ENCODE measurements around the gene NKTR.
"Not testable (repeated sequence)": the region's sequence is repeated elsewhere in the genome, so short reads cannot be mapped to it uniquely, and the experiment has no call there.

Gene NKTR

DNA sequence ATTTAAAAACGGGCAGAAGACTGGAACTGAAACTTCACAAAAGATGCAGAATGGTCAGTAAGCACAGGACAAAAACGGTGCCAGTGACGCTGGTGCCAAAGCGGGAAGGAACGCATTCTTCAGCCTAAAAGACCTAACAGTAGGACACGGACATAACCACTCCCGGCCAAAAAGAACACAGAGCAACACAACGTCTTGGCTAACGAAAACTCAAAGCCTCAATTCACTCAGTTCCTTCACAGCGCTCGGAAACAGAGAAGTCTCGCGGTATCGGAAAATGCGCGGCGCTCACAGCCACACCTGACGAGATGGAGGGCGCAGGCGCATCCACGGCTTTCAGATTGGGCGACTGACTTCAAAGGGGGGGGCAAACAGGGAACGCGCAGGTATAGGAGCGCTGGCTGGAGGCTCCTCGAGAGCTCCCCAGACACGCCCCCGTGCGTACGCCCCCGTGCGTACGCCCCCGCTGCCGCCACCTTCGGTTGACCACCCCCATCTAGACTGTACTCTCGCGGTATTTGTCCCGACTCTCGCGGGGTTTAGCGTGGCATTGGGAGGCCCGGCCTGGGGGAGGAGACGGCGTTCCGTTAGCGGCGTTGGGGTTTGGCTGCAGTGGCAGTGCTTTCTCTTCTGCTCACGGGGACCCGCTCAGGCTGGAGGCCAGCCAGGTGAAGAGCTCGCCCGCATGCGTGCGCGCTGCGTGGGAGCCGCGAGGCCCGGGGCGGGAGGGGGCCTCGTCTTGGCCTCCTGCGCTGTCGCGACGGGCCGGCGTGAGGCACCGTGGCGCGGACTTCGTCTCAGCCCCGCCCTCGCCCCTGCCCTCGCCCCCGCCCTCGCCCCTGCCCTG, at the start of gene NKTR:
TSS of gene NKTR (plus strand) at position 576 of the 847 bp plus-strand sequence. CDS start 321 bp downstream, outside the sequence.
- DNase-seq: peak; percentile 99 to 100

DNA sequence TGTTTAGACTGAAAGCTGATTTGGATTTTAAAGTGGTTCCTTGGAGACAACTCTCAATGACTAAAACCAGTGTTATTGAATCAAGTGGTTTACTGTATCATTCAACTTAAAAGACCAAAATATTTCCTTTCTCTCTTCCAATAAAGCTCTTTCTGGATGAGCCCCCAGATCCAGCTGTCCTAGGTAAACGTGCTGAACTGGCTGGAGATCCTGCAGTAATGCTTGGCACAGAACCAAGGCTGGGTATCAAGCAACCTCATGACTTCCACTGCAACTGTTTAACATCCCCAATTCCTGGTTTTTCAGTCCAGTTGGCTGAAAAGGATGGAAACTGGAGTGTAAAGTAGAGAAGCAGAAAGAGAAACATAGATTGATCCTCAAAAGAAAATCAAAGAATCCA, 47.7 kb upstream of the NKTR start:
- DNase-seq: no peak

DNA sequence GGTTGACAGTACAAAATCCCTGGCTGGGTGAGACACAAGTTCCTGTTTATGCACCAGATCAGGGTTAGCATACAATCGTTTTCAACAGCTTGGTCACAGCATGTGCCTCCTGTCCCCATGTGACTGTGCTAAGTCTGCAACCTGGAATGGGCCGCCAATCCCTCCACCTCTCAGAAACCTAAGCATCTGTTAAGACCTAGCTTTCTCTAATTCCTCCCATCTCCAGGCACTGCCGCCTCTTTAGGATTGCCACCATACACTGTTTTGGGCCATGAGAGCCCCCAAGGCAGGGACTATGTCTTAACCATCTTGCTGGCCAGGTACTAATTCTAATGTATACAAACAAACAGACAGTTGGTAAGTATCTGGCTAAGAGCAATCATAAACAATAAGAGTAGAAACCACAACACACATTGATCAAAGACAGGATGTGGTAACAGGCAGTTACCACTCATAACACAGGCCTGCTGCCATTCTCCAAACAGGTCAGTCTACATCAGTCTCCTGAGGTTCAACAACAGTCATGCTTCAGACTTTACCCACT, 44.3 kb upstream of the NKTR start:
- peak in 1 of 2 experiments; percentile 10 for DNase-seq

DNA sequence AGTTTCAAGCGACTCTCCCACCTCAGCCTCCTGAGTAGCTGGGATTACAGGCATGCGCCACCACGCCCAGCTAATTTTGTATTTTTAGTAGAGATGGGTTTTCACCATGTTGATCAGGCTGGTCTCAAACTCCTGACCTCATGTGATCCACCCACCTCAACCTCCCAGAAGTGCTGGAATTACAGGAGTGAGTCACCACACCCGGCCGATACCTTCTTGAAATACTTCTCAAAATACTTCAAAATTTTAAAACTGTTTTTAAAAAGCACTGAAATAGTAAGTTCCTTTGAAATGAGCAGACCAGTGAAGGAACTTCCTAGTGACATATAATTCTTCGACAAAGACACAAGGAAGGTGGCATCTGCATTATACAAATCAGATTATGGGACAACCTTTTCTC, 43.7 kb upstream of the NKTR start:
- not testable (repeated sequence) for DNase-seq

DNA sequence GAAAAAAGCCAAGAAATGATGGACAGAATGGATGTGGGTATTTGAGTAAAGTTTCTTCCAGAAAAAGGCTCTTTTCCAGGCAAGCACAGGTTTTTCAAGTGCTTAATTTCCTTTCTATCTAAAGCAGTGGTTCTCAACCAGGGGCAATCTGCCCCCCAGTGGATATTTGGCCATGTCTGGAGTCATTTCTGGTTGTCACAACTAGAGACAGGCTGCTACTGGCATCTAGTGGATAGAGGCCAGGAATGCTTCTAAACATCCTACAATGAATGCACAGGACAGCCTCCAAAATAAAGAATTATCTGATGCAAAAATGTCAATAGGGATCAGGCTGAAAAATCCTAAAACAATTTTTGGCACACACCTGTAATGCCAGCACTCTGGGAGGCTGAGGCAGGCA, 42.6 kb upstream of the NKTR start:
- no peak for DNase-seq

DNA sequence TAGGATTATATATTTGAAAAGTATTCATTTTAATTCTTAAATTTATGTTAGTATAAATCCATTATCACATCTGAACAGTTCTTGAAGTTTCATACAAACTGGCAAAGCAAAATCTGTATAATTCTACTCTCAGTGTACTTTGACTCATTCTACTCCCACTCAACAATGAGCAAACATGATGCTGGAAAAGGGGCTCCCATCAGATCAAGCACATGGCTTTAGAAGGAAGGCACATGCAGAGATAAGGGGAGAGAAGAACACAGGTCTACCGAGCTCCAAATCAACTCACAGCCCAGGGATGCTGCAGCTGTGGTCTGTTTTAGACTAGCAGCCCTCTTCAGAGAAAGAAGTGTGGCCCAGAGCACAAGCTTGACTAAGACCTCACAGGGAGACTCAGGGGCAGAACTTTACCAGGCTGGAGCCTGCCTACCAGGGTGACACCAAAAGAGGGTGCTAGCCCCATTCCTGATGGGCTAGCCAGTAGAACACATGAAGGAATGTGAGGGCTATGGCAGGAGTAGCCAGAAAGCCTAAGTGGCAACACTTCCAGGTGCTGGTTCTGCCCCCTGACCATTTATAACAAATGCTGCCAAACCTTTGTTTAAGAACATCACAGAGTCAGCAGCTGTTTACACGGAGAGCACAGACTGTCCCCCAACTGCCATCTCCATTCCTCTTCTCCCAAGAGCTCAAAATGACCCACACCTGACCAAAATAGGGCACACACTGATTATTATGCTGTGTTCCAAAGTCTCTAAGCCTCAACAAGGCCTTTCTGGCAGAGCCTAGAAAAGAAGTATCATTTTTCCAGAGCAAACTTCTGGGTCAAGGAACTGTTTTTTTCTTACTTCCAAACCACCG, 38.2 kb upstream of the NKTR start:
- DNase-seq: no peak

DNA sequence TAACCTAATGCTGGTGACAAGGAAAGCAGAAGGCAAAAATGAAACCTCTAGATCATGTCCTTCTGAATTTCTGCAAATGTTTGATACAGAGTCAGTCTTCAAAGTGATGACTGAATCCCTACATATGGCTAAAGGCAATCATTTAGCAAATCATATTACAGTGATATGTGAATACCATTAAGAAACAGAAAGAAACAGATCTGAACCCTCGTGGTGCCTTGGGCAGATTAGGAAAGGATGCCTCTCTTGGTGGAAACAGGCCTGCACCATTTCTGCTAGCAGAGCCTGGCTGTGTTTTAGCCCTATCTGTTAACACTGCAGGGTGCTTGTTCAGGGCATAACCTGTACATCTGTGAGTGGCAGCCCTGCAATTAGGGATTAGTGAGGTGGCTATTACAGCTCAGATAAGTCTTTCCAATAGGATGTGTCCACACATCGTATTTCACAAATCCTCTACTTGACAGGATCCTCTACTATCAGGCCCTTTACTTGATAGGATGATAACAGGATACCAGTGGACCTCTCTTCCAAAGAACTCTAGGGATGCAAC, 30.8 kb upstream of the NKTR start:
- no peak for DNase-seq

DNA sequence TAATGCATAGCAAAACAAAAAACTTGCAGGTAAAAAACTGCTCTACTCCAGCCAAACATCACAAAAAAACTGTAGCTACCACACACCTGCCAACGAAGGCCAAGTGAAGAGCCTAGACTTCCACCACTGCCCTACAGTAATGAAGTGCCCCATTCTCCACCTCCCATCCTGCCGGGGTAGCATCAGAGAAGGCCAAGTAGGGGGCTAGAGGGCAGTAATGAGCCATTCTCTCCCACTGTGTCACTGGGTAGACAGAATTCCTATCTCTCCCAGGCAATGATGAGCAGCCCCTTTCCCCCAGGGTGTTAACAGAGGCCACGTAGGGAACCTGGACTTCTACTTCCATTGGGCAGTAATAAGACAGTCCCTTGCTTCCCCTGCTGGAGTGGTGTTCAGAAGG, 28.2 kb upstream of the NKTR start:
- peak; percentile 14 to 19 for DNase-seq

DNA sequence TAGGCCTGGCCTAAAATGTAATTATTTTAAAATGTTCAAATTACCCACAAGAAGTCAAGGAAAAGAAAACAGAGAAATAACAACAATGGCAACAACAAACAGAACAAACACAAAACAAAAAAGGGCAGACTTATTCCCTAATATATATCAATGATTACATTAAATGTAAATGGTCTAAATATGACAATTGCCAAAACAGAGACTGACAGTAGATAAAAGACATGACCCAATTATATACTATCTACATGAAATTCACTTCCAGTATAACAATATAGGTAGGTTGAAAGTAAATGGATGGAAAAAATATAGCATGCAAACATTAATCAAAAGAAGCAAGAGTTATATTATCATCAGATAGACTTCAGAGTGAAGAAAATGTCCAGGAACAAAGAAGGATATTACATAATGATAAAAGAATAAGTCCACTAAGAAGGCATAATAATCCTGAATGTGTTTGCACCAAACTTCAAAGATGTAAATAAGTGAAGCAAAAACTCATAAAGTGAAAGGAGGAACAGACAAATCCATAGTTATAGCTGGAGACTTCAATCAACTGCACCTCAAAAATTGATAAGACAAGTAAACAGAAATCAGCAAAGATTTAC, 25.2 kb upstream of the NKTR start:
- no peak for DNase-seq

DNA sequence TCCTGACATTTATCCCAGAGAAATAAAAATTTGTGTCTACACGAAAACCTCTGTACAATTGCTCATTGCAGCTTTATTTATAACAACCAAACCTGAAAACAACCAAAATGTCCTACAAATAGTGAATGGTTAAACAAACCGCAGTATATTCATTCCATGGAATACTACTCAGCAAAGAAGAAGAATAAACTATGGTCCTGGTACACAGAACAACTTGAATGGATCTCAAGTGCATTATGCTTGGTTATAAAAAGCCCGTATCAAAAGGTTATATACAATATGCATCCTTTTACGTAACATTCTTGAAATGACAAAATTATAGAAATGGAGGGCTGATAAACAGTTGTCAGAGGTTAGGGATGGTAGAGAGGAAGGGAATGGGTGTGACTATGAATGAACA, 22.4 kb upstream of the NKTR start:
- no peak for DNase-seq

DNA sequence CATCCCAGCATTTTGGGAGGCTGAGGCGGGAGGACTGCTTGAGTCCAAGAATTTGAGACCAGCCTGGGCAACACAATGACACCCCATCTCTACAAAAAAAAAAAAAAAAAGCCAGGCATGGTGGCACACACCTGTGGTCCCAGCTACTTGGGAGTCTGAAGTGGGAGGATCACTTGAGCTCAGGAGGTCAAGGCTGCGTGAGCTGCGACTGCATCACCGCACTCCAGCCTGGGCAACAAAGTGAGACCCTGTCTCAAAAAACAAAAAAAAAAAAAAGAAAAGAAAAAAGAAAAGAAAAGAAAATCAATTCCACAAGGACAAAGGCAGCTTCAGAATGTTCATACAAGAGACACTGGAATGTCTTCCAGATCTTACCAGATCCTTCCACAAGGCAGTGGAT, 21.1 kb upstream of the NKTR start:
- DNase-seq: not testable (repeated sequence)

DNA sequence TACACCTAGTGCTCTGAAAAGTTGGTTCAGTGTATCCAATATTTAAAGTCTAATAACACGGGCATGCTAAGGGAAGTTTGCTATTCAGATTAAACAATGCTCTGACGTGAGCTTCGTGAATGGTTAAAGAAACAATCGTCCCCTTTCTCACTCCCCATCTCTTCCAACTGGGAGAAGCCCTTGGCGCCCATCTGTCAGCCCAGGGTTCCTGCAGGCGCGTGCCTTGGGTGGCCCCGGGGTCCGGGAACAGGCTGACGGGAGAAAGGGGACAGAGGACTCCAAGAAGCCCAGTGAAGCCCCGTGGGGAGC, 19.1 kb upstream of the NKTR start:
- DNase-seq: no peak

DNA sequence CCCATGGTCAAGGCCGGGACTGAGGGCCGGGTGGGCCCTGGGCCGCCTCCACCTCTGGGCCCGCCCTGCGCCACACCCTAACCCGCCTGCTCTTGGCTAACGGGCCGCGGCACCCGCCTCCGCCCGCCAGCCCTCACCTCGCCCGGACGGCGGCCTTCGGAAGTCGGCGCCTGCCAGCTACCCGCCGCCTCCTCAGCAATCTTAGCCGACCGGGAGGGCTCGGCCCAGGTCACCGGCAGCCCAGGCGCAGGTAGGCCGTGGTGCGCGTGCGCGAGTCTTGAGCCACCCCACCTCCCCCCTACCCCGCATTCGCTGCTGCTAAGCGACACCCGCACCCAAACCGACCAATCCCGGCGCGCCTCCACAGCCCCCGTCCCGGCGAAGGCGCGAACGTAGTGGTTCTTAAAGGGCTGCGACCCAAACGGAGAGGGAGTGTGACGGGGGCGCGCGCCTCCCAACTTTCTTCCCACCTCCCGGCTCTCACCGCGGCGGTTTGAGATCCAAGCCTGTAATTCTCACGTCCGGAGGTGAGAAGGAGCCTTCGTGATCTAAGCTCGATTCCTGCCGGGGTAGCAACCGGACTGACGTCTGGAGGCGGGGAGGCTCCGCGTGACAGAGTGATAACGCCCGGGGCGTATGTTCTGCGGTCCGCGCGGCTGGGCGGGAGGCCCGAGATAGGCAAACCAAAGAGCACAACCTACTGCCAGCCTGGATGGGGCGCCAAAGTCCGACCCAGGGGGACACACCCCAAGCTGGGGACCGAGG, 18.6 kb upstream of the NKTR start, which contains the start of gene SEC22C:
TSS of gene SEC22C (minus strand) at position 259 of the 765 bp plus-strand sequence. CDS start 12,921 bp downstream, outside the sequence.
- peak; percentile 94 to 95 for DNase-seq

DNA sequence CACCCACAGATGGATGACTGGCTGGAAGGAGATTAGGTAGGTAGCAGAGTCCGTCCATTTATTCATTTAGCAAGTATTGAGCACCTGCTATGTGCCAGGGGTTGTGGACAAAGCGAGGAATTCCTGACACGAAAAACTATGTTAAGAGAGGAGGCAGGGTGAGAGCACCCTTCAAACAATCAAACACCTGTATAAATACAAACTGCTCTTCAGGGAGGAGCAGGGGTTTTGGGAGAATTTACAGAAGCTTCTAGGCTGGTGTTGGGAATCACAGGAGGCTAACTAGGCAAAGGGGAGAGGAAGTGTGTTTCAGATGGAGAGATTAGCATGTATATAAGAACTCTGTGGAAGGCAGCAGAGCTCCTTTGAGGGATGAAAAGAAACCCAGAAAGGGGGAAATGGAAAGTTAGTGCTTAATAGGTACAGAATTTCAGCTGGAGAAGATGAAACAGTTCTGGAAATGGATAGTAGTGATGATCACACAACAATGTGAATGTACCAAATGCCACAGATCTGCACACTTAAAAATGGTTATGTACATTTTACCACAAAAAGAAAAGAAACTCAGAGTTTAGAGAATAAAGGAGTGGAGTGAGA, 17.9 kb upstream of the NKTR start:
- DNase-seq: no peak

DNA sequence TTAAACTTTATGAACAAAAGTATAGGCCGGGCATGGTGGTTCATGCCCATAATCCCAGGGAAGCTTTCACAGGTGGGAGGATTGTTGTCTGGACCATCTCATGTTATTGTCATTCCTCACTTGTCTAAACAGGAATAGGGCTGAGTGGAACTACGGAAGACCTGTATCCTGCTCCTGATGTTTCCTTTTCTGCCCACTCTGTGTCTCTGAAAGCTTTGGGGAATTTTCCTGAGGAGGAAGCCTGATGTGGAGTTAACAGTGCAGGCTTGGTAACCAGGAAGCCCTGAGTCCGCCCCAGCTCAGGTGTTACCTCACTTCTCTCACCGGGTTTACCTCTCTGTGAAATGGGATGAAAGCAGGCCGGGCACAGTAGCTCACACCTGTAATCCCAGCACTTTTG, 11.9 kb upstream of the NKTR start:
- no peak for DNase-seq

DNA sequence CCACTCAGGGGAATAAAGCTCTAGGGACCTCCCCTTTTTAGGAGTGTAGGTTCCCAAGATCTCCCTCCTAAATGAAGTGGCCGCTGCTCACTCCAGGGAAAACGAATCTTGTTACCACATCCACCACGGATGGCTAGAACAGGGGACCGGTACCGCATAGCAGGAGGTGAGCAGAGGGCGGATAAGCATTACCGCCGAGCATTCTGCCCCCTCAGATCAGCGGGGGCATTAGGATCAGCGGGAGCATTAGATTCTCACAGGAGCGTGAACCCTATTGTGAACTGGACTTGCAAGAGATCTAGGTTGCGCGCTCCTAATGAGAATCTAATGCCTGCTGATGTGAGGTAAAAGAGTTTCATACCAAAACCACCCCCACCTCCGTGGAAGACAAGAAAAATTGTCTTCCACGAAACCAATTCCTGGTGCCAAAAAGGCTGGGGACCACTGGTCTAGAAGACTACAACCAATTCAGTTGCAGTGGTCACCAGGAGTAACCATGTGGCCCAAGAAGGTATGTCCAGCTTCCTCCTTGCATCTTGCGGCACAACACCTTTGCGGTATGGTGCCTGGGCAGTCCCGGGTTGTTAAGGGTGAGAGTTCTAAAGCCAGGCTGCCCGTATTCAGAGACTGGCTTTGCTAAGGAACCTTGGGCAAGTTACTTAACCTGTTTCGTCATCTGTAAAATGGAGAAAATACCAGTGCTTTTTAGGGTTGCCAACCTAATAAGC, 10.9 kb upstream of the NKTR start:
- DNase-seq: no peak

DNA sequence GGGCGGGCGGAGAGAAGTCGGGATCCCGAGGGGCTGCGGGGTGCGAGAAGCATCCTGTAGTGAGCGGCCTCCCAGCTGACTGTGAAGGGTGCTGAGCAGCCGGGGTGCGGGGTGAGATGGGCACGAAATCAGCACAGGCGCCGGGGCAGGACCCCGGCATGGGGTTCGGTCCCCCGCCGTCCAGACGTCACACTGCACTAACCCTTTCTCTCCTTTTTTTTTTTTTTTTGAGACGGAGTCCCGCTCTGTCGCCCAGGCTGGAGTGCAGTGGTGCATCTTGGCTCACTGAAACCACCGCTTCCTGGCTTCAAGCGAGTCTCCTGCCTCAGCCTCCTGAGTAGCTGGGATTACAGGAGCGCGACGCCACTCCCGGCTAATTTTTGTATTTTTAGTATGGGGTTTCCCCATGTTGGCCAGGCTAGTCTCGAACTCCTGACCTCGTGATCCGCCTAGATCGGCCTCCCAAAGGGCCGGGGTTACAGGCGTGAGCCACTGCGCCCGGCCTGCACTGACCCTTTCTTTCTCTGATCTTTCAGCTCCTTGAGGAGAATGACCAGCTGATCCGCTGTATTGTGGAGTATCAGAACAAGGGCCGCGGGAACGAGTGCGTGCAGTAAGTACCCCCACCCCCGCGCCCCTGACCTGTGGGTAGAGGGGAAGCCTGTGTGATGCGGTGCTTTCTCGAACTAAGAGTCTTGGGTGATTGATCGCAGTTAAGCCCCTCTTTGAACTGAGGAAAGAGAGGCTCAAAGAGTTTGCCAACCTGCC, 9.3 kb upstream of the NKTR start:
- DNase-seq: no peak

DNA sequence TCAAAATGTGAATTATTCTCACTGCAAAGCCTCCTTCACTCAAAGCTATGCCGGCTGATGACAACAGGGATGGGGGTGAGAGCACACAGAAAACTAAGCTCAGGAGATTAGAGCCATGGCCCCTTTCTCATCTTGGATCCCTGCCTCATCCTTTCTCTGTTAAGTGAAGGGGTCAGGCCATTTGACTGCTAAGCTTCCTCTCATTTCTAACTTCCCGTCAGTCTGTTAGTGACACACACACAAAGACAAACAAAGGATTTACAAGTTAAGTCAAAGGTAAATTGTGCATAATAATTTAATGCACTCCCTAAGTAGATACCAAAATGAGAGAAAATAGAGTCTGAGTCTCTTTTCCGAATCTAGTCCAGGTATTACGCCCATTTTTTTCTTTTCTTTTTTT, 8.7 kb upstream of the NKTR start:
- DNase-seq: no peak

DNA sequence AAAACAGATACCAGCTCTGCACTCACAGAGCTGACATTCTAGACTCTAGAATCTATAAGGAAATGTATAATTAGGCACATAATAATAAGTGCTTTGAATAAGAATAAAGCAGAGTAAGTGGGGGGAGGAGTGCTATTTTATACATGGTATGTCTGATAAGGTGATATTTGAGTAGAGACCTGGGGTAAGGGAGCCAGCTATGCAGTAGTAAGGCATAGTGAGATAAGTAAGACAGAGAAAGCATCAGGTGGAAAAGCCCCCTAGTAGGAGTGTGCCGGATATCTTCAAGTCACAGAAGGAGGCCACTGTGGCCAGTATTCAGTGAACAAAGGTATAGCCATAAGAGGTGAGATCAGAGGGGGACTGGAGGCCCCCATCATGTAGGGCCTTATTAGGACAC, 6.9 kb upstream of the NKTR start:
- DNase-seq: no peak

DNA sequence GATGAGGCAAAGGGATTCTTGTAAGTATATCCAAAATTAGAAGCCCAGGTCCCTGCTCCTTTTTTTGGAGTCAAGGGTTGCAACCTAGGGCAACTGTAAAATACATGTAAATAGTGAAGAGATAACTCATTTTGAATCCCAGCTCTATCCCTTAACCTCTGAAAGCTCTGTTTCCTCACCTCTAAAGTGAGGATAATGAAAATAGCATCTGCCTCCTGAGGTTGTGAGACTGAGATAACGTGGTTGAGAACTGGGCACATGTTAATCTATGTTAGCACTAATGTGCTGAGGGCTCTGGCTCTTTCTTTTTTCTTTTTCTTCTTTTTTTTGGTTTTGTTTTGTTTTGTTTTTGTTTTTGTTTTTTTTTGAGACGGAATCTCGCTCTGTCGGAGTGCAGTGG, 4.8 kb upstream of the NKTR start:
- no peak for DNase-seq
